PC-3 (cell line): Measurements from ENCODE around the gene TAL1. TPM values are rescaled to one million over a fixed set of nuclear protein-coding genes. Genes with fewer than 3 reads are reported as not detected.
A peak's percentile ranks its signal among the peaks of the same experiment; 100 is the strongest.

Experiments used
- ATAC-seq: fragments of 200-7000 bp; cut with Tn5 transposase; 2 replicates; pipeline ENCODE4 v1.9.1; 2020; ENCODE audit warnings: mild to moderate bottlenecking, moderate library complexity
- BruUV-seq: library from RNA; stranded (reverse); fragments of 400-500 nt; replicated peaks from 2 replicates; lab custom pipeline; 2021; lab: Mats Ljungman, UMichigan
- CTCF ChIA-PET: fragments of 300-600 bp; sonication (Branson Sonifier 250); formaldehyde crosslinking; loops from one replicate; lab custom pipeline; 2022; ENCODE audit warnings: antibody characterized with exemption; lab: Charles Lee
- POLR2A ChIA-PET: fragments of 300-600 bp; sonication (Branson Sonifier 250); formaldehyde crosslinking; loops from one replicate; lab custom pipeline; 2022; ENCODE audit warnings: antibody characterized with exemption; ENCODE audit not compliant: unreplicated experiment; lab: Charles Lee
- DNase-seq: peaks from one replicate; pipeline ENCODE4 v3.0.0-alpha.2; 2015
- H2AFZ ChIP-seq: fragments of 300-600 bp; sonication (generic); 2 replicates; pipeline ENCODE4 v1.6.0; 2016; ENCODE audit warnings: antibody characterized with exemption, low read length
- H3F3A ChIP-seq: fragments of 300-600 bp; sonication (generic); one replicate; pipeline ENCODE4 v1.6.0; 2017; ENCODE audit warnings: antibody characterized with exemption, low read length, control low read depth, mild to moderate bottlenecking; ENCODE audit not compliant: unreplicated experiment
- H3K27ac ChIP-seq: fragments of 300-600 bp; sonication (generic); 2 replicates; pipeline ENCODE4 v1.5.1; 2016; ENCODE audit warnings: mild to moderate bottlenecking, low read length
- H3K27me3 ChIP-seq: fragments of 300-600 bp; sonication (generic); 2 replicates; pipeline ENCODE4 v1.6.1; 2016; ENCODE audit warnings: low read length, mixed read lengths
- H3K36me3 ChIP-seq: fragments of 300-600 bp; sonication (generic); 2 replicates; pipeline ENCODE4 v1.6.1; 2016; ENCODE audit warnings: low read depth, mixed run types, low read length, mixed read lengths
- H3K4me1 ChIP-seq: fragments of 300-600 bp; sonication (generic); 2 replicates; pipeline ENCODE4 v1.5.1; 2016; ENCODE audit warnings: low read length; ENCODE audit not compliant: insufficient read depth
- H3K4me2 ChIP-seq: fragments of 300-600 bp; sonication (generic); 2 replicates; pipeline ENCODE4 v1.6.0; 2016; ENCODE audit warnings: low read length
- H3K4me3 ChIP-seq: fragments of 300-600 bp; sonication (generic); 2 replicates; pipeline ENCODE4 v1.5.1; 2016; ENCODE audit warnings: mild to moderate bottlenecking, low read length, mixed read lengths
- H3K79me2 ChIP-seq: fragments of 300-600 bp; sonication (generic); 2 replicates; pipeline ENCODE4 v1.6.1; 2017; ENCODE audit warnings: low read length, mixed read lengths
- H3K9ac ChIP-seq: fragments of 300-600 bp; sonication (generic); 2 replicates; pipeline ENCODE4 v1.6.0; 2016; ENCODE audit warnings: mild to moderate bottlenecking, low read length
- H3K9me2 ChIP-seq: fragments of 300-600 bp; sonication (generic); replicated peaks from 2 replicates; pipeline ENCODE4 v1.6.1; 2016; ENCODE audit warnings: mixed run types, low read length, mixed read lengths
- H3K9me3 ChIP-seq: fragments of 300-600 bp; sonication (generic); 2 replicates; pipeline ENCODE4 v1.6.1; 2016; ENCODE audit warnings: low read length, mixed read lengths
- H4K20me1 ChIP-seq: fragments of 300-600 bp; sonication (generic); 2 replicates; pipeline ENCODE4 v1.6.1; 2016; ENCODE audit warnings: low read length, mixed read lengths
- EZH2 ChIP-seq: fragments of 300-600 bp; sonication (generic); IDR thresholded peaks from one replicate; pipeline ENCODE4 v1.6.1; 2017; ENCODE audit warnings: antibody characterized with exemption, mild to moderate bottlenecking, low read length; ENCODE audit not compliant: unreplicated experiment
- EZH2phosphoT487 ChIP-seq: fragments of 300-600 bp; sonication (generic); IDR thresholded peaks from 2 replicates; pipeline ENCODE4 v1.6.1; 2018; ENCODE audit warnings: mild to moderate bottlenecking, antibody characterized with exemption, low read length, borderline replicate concordance
- intact Hi-C: fragments of 100-400 bp; cut with micrococcal nuclease; formaldehyde crosslinking; loops from 2 replicates; pipeline ENCODE4 v1.9.0; 2023
- total RNA-seq: library from RNA; depleted of rRNA; stranded (reverse); fragments of >200 nt; gene quantifications from 2 replicates; pipeline ENCODE4 v1.2.3, GENCODE V29; 2014
- TF ChIP-seq, protein P1 (sequence below): fragments of 300-600 bp; sonication (generic); conservative IDR thresholded peaks from 2 replicates; pipeline ENCODE4 v1.5.1; 2017; ENCODE audit warnings: antibody characterized with exemption, low read depth, mild to moderate bottlenecking, low read length

Gene TAL1
- total RNA-seq, 1 experiment from 2014 or later: not detected

DNA sequence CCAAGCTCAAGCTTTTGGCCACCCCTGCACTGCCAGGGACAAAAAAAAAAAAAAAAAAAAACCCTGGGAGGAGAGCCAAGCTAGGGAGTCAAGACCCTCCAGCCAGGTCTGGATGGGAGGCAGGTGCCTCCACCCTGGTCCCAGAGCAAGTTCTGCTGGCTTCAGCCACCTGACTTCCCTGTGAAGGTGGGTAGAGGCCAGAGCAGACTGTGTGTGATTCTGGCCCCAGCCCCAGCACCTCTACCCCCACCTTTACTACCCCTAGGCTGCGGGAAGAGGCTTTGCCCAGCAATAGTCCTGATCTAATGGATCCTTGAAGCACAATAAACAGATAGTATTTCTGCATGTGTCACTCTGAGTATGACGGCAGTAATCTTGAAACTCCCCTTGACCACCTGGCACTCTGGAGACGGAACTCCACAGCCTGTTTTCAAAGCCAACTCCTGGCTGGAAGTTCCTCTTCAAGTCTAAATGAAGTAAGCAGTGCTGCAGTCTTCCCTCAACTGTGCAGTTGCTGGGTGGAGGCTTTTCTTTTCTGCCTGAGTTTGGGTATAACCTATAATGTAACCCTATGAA, 51.9 kb downstream of the TAL1 start:
- peak overlapping the region; percentile 78 for H3K4me3 ChIP-seq
- peak overlapping the region; percentile 100 for H3K4me2 ChIP-seq
- H3K27ac ChIP-seq: no peak overlapping the region
- H3K4me1 ChIP-seq: peaks cover 6% of the 10 kb centered on the region
- BruUV-seq: no TSS peak
- peak overlapping the region; percentile 98; the same call in 1 of the 2 replicates for H2AFZ ChIP-seq
- H3K9ac ChIP-seq: peak overlapping the region; percentile 61
- H3K27me3 ChIP-seq: no peaks in the 10 kb centered on the region
- ChIA-PET POLR2A (no interaction called here), CTCF (interaction anchor here (1.3 to 1.9 kb wide), 5 partner anchors 72 to 257 kb away, joined by 3 to 19 read pairs (median 5); partner anchors contain the start of gene FOXD2)
- intact Hi-C loops: loop anchor here (1.0 to 10.0 kb wide), 7 partner anchors 73 to 545 kb away; partner anchors contain the start of gene STIL
- no peak for ATAC-seq
- H4K20me1 ChIP-seq: no peaks in the 10 kb centered on the region
- H3K9me2 ChIP-seq: no peaks in the 10 kb centered on the region
- H3K79me2 ChIP-seq: no peaks in the 10 kb centered on the region
- TF ChIP-seq, protein P1, sequence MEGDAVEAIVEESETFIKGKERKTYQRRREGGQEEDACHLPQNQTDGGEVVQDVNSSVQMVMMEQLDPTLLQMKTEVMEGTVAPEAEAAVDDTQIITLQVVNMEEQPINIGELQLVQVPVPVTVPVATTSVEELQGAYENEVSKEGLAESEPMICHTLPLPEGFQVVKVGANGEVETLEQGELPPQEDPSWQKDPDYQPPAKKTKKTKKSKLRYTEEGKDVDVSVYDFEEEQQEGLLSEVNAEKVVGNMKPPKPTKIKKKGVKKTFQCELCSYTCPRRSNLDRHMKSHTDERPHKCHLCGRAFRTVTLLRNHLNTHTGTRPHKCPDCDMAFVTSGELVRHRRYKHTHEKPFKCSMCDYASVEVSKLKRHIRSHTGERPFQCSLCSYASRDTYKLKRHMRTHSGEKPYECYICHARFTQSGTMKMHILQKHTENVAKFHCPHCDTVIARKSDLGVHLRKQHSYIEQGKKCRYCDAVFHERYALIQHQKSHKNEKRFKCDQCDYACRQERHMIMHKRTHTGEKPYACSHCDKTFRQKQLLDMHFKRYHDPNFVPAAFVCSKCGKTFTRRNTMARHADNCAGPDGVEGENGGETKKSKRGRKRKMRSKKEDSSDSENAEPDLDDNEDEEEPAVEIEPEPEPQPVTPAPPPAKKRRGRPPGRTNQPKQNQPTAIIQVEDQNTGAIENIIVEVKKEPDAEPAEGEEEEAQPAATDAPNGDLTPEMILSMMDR: no peak
- TF ChIP-seq EZH2phosphoT487 (no peak), EZH2 (no peak)
- no peaks in the 10 kb centered on the region for H3K9me3 ChIP-seq
- no peaks in the 10 kb centered on the region for H3K36me3 ChIP-seq
- DNase-seq: no peak
- no peaks in the 10 kb centered on the region for H3F3A ChIP-seq

DNA sequence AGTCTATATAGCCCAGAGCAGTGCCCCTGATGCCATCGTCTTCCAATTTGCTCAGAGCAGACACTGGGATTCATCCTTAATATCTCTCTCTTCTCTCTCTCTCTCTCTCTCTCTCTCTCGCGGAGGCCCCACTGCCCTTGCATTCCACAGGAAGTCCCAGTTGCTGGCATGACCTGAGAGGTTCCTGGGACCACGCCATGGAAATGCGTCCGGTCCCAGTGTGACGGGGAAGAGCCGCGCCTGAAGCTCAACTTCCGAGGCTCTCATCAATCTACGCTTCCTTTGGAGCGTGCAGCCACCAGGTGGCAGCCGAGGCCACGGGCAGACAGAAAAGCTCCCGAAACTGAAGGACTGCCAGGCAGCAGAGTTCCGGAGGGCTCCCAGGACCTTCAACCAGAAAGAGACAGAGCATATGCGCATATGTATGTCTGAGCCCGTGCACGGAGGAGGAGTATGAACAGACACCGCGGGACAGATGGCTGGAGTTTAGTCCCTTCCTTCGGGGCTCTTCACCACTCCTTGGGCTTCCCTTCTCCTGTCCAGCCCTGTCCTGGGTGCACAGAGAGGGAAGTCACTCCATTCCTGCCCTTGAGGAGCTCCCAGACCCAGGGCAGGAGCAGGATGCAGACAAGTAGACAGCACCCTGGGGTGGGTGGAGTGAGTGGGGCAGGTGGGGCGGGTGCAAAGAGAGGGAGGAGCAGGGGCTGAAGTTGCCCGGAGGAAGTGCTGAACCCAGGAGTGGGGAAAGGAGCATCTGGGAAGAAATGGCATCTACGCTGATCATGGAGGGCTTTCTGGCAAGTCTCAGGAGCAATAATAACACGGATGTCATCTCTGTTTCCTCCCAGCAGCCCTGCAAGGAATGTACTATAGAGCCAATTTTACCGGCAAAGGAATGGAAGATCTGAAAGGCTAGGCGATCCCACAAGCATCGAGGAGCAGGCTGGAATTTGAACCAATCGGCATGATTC, 52.7 kb downstream of the TAL1 start:
- TF ChIP-seq, protein P1: peak; percentile 90
- no peak for TF ChIP-seq EZH2phosphoT487
- ChIA-PET CTCF (interaction anchor here (0.5 to 1.9 kb wide), 13 partner anchors 11 to 1024 kb away, joined by 3 to 19 read pairs (median 4); partner anchors contain the start of genes FOXD2 and PDZK1IP1), POLR2A (interaction anchor here (0.6 to 0.7 kb wide), 2 partner anchors 153 to 534 kb away, joined by 3 to 5 read pairs; no protein-coding TSS in a partner anchor)
- Histone ChIP-seq H3K27ac (peak overlapping the region; percentile 58), H2AFZ (peak overlapping the region; percentile 98), H3K79me2 (no peaks in the 10 kb centered on the region), H4K20me1 (no peaks in the 10 kb centered on the region), H3K4me3 (peak overlapping the region; percentile 78), H3K9ac (peak overlapping the region; percentile 61), H3K27me3 (no peaks in the 10 kb centered on the region), H3K4me1 (peaks cover 11% of the 10 kb centered on the region), H3F3A (no peaks in the 10 kb centered on the region), H3K9me3 (no peaks in the 10 kb centered on the region), H3K4me2 (peak overlapping the region; percentile 100), H3K36me3 (no peaks in the 10 kb centered on the region), H3K9me2 (no peaks in the 10 kb centered on the region)
- intact Hi-C loops: loop anchor here (1.0 to 10.0 kb wide), 7 partner anchors 72 to 545 kb away; partner anchors contain the start of gene STIL
- ATAC-seq: peak; percentile 77
- DNase-seq: peak; percentile 98
- BruUV-seq: TSS peak; percentile 35
